Activated T-cell treated with anti-CD3 and anti-CD28 coated beads for 4 hours (primary cell): ENCODE measurements around the gene VTCN1.
"Not testable (repeated sequence)": the region's sequence is repeated elsewhere in the genome, so short reads cannot be mapped to it uniquely, and the experiment has no call there.

Source experiments
- DNase-seq: peaks from one replicate; pipeline ENCODE4 v3.0.0-alpha.2; 2020

Gene VTCN1

DNA sequence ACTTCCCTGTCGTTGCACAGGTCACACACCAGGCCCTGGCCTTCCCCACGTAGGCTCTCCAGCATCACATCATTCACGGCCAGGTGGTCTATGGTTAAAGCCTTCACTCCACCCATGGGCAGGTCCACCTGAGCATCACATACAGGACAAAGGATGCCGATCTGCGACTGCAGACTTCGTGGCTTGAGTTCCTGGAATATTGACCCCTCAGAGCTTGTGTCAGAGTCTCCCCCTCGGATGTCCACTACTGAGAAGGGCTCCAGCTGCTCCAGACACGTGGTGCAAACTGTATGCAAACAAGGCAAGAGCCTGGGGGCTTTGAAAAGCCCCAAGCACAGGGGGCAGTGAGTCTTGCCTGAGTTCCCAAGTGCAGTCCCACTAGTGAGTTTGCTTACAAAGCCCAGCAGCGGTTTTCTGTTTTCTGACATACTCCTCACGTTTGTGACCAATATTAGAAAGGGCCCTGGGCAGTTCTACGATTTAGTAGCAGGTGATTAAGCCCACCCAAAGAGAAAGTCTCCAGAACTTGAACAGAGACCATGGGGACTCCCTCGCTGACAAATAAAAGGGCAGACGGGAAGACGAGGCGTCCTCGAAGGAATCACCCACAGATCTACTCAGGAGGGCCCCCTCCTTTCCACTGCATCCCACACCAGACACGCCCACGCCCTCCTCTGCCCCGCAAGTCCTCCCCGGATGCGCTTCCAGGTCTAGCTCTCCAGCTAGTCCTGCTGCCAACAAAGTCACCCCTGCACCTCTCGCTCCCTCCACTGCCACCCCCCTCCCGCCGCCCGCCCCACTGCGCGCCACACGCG lies 89.7 kb downstream of the VTCN1 start:
- DNase-seq, result peak; percentile 30

DNA sequence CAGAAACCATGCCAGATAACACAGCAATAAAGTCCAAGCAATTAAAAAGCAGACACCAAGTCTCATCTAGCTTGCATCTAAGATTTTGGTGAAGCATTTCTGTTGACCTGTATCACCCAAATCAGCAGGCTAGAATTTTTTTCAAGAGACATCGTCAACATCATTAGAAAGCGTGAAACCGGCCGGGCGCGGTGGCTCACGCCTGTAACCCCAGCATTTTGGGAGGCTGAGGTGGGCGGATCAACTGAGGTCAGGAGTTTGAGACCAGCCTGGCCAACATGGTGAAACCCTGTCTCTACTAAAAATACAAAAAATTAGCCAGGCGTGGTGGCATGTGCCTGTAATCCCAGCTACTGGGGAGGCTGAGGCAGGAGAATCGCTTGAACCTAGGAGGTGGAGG lies 91.6 kb downstream of the VTCN1 start:
- not testable (repeated sequence) for DNase-seq

DNA sequence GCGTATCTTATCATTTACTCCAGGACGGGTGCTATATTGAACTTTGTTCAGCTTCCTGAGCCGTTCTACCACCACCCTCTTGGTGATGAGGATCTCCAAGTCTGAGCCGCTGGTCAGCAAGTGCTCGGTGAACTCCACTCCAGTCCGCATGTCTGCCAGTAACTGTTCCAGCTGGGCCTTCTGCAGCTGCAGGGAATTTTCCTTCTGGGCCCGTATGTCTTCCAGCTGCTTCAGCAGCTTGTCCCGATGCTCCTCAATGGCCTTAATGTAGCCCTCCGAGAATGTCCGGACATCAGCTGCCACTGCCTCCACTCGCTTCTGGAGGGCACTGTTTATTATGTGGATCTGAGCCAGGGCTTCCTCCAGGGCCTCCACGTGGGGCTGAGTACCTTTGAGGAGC lies 92.6 kb downstream of the VTCN1 start:
- no peak for DNase-seq

DNA sequence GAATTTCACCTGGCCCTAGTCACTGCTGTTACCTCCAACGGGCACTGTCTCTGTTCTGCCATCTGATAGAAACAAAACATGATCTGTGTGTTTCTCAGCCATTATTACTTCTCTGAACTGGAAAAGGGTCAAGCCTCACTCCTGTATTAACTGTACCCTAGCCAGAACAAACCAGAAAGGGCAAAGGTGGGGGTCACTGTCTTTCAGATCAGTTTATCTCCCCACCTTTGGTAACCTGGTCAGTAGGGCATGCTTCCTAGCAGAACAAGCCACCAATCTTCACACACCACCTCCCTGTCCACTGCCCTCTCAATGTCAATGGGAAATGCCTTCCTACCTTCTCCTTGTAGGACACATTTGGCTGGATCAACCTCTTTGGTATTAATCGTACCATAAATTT lies 93.0 kb downstream of the VTCN1 start:
- DNase-seq, result no peak

DNA sequence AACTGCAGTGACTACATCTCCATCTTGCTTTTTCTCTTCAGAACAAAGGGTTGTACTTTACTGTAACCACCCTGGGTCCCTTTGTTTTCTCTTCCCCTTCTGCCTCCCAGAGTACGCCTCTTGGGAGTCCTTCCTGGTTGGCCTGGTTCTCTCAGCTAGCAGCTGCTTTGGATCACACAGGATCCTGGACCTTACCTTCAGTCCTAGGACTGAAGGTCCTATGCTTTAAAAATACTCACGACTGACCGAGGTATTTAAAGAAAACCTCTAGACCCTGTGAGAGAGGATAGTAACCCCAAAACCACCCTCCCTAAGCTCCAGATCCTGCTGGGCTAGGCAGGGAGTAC lies 94.0 kb downstream of the VTCN1 start:
- DNase-seq, result no peak

DNA sequence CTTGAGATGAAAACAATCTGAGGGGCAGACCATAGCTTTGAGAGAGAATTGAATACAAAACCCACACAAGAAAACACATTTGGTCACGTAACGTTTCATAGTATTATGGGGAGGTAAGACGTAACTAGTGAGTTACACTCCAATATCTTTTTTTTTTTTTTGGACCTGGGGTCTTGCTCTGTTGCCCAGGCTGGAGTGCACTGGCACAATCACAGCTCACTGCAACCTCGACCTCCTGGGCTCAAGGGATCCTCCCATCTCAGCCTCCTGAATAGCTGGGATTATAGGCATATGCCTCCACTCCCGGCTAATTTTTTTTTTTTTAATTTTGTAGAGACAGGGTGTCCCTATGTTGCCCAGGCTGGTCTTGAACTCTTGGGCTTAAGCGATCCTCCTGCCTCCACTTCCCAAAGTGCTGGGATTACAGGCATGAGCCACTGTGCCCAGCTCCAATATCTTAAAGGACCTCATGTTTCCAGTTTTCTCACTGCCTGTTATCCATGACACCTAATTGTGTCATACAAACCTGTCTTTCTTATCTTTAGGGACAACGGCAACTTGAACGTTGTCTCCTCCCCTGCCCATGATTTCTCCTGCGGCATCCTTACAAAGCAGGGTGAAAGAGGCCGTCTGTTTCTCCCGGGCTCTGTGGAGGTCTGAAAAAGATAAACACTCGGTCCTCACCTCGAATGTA lies 94.5 kb downstream of the VTCN1 start:
- no peak for DNase-seq

DNA sequence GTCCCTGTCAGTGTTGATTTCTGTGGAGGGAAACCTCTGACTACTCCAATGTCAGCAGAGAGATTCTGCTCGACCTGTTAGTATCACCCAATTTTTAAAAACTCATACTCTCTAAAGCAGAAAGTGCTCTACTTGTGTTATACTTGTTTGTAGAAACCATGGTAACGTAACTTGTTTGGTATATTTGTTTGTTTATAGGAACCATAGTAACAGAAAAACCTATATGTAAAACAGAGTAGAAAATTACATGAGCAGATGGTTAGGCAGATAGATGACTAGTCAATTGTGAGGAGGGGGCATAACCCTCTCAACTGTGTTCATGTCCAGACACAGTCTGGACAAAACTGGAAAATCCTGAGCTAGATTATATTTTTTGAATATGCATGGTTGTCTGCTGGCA lies 95.8 kb downstream of the VTCN1 start:
- DNase-seq, result no peak

DNA sequence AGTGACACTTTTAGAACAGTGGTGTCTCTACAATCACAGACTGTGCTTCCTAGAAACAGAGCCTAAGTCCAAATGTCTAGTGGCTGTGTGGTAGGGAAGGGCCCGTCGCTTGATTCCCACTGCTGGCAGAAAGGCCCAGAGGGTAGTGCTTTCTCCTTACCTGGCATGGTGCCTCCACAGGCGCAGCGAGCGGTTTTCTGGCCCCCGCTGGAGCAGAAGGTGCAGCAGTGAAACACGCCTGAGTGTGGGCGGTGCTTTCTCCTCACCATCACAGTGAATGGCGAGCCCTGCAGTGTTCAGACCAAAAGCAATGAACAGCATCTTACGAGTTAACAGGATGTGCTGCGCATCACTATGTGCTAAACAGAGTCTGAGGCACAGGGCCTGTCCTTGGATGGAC lies 97.5 kb downstream of the VTCN1 start:
- DNase-seq, result no peak

DNA sequence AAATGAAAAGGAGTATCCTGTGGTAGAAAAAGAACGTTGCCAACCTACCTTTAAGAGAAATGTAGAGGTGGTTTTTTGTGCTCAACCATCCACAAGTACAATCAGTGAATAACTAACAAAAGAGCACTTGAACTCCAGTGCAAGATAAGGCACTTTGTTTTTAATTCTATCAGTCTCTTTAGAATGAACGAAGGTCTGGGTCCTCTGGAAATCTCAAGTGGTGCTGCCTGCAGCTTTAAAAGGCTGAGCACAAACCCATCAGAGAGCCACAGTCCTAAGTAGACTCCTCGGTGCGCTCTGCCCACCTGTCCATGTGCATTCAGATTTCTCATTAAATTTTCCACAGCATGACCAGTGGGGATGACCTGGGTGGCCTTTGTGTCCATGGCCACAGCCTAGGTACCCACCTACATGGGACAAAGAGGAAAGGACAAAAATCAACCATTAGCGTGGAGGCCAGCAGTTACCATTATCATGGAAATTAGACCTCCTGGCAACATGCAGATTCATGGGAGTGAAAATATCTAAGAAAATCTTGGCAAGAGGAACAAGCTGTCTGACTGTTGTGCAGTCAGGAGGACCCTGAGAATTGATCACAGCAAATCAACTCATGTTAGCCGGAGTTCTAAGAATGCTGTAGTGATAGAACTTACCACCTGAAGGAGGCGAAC lies 98.5 kb downstream of the VTCN1 start:
- DNase-seq, result no peak

DNA sequence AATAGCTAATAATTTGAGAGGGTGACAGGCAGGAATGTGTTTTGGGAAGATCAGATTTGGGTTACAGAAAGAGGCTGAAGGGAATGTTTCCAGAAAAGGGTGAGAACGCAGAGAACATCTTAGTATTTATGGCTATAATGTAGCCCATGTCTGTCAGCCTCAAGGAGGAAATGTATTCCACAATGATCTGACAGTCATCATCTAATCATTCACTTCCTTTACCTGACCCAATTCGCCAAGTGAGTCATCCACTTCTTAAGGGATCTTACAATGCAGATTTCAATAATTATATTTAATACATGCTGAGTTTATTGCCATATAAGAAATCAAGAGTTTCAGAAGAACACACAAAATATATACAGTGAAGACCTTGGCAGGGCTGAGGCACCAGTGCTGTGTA lies 100.0 kb downstream of the VTCN1 start:
- no peak for DNase-seq

DNA sequence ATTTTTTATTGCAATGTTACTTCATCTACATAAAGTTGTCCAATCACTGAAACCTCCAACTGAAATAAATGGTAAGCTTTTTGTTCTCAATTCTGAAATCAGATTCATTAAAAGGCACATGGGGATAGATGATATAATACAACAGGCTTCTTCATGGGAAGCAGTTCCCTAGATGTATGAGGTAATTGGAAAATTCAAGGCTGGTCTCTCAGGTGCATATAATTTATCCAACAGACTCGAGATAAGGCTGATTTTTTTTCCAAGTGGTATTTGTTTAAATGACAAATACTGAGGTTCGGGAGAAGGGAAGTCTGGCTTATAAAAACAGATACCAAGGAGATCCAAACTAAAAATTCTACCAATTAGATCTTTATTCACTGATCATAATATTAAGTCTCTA lies 103.4 kb downstream of the VTCN1 start:
- DNase-seq, result no peak

DNA sequence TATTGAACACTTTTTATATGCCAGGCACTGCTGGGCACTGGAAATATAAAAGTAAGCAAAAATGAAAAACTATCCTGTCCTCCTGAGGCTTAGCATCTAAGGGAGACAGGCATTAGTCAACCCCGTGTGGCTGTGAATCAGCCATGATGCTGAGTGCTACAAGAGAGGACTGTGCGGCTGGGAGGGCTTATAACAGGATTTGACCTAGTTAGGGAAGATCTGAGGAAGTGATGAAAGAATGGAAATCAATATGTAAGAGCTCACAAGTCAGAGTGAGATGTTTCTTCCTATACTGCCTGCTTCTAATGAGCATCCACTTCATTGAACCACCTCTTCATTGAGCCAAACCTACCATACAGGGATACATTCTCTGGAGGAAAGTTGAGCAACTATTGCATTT lies 104.2 kb downstream of the VTCN1 start:
- no peak for DNase-seq

DNA sequence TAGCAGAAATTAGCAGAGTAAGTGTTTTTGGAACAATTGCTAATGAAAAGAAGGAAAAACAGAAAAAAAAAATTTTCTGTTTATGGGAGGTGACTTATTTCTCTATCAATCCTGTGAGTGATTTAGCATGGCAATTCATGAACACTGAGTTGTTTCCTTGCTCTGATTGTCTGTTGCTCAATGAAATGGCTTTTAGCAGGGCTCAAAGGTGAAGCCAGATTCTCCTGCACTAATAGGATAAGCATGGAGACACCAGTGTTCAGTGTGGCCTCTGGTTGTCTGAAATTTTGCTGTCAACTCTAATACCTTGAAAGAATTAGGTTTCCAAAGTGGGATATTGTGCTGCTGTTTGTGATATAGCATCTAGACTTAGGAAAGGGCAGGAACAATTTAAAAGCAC lies 105.0 kb downstream of the VTCN1 start:
- DNase-seq, result no peak

DNA sequence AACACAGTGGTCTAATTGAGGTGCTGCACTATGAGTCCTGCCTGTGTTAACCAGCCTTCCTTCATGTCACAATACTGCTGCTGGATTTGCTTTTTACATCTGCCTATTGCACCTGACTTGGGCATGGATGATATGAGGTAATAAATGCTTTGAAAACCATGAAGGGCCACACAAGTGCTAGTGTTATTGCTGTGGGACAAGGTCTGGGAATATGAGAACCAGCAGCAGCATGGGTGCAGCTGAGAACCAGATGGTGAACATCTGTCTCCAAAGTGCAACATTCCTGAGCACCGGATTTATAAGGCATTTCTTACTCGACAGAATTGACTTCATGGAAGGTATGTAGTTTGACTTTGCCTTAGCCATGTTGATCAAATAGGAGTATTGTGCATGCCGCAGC lies 105.7 kb downstream of the VTCN1 start:
- DNase-seq, result no peak

DNA sequence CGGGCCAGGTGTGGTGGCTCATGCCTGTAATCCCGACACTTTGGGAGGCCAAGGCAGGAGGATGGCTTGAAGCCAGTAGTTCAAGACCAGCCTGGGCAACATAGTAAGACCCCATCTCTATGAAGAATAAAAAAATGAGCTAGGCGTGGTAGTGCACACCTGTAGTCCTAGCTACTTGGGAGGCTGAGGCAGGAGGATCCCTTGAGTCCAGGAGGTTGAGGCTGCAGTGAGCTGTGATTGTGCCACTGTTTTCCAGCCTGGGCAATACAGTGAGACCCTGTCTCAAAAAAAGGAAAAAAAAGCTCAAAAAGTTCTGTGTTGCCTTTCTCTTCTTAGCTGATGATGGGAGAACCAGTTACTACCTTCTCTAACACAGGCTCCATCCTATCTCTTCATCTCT lies 108.9 kb downstream of the VTCN1 start:
- DNase-seq, result not testable (repeated sequence)

DNA sequence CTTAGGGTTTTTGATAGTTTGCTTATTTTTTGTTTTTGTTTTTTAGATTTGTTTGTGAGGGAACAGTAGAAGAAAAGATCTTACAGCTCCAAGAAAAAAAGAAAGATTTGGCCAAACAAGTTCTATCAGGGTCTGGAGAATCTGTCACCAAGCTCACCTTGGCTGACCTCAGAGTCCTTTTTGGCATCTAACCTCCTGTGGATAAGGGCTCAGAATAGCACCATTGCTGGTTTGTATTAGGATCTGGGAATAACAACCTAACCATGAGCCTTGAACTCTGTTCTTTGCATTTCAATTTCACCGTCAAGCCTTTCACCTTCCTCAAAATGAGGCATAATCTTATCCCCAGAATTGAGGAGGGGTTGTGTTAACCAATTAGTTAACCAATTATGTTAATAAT lies 109.4 kb downstream of the VTCN1 start:
- DNase-seq, result no peak

DNA sequence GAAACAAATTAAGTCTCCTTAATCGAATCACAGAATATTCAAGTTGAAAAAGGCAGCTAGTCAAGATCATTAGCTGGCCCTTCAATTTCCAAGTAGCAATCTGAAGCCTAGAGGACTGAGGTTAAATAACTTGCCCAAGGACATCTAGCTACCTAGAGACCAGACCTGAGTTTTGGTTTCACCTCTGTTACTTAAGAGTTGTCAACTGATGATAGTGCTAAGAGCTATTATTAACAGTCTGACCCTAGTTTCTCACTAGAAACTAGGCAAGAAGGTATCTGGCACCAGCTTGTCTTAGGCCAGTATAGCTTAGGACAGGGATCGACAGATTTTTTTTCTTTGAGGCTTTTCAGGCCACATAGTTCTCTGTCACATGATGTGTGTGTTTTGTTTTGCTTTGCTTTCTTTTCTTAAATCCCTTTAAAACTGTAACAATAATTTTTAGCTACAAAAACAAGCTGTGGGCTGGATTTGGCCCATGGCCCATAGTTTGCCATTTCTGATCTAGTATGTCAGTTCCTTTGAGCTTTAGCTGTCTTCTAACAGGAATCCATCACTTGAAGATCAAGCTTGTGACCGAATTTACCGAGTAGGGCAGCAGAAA lies 112.3 kb downstream of the VTCN1 start:
- DNase-seq, result no peak

DNA sequence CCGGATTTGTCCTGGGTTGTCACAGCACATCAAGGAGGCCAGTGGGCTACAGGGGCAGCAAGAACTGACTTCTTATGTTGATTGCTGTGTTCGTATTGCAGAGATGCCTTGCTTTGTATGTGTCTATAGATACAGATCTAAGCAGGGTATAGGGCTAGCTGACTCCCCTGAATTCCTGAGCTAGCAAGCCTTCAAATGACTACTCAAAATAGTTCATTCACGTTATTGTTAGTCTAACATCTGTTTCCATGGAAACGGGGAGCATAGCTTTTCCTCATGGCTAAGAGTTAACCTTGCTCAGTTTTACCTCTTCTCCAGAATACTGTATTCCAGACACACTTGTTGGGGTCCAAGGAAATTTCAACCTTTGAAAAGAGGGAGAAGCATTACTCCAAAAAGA lies 113.3 kb downstream of the VTCN1 start:
- DNase-seq, result no peak

DNA sequence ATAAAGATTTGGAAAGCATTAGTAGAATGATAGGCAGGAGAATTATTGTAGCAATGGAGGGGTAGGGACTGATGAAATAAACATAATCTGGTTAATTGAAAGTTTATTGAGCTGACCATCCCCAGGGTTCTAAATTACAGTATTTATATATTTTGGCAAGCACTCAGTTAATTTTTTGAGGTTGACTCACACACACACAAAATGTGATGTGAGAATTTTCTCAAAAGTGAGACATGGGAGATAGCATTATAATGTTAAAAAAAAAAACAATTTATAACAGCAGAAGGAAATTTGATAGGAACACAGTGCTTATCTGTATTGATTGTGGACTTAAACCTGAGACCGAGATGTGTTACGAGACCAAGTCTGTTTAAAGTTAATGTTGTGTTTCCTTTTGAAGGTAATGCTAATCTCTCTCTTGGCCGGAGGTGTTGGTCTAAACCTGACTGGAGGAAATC lies 113.7 kb downstream of the VTCN1 start:
- DNase-seq, result no peak

DNA sequence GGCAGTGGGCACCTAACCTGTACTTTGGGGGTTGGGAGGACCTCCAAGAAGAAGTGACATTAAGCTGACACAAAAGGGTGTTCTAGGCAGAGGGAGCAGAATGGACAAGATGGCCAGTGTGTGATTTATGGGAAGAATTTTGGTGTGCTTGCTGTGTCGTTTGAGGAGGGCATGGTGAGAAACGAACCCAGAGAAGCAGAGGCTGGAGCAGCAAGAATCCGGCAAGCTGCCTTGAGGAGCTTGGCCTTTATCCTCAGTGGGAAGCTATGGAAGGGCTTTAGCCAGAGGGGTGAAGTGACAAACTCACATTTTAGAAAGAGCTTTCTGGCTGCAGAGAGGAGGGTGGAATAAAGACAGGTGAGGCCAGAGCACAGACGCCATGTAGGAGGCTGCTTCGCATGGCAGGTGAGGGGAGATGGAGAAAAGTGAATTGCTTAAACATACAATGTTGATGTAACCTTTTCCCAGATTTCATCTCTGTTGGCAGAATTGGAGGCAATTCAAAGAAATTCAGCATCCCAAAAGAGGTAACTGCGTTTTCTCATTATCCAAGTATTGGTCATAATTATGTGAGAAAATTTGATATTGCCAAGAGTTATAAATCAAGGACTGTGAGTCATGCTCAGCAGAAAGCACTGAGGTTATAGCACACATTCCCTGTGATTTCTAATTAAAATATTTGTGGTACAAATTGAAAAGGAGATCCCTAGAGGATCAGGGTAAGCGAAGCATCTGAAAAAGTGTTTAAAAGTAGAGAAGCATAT lies 115.7 kb downstream of the VTCN1 start:
- no peak for DNase-seq

DNA sequence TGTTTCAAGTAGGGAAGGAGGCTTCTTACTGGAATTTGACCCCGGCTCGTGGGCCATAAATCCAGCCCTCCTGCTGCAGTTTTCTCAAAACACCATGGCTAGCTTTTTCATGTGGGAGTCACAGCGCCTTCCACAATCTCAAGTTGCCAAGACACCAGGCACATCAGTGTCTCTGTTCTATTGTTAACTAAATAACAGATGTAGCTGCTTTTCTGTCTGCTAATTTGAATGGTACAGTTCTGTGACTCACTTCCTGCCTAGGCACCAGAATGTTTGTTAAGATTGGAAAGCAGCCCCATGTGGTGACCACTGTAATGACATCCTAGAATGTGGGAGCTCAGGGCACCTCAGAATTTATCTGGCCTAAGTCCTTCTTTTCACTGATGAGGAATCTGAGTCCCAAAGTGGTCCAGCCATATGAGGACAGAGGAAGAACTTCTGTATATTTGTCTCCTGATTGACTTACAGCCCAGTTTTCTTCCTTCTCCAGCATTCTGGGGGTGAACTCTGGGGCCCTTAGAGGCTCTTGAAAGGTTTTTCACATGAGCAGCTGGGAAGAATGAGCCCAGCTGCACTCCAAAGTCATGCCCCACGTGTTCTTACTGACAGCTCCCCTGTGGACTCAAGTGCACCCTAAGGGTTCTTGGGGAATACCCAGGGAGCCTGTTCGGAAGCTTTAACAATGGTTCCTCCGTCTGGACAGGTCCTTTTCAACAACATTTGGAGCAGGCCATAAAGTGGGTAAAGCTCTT lies 116.7 kb downstream of the VTCN1 start:
- peak; percentile 14 for DNase-seq
